ENCODE results near the gene SEC22B. TPM values are rescaled to one million over a fixed set of nuclear protein-coding genes. Genes with fewer than 3 reads are reported as not detected.
"Not testable (repeated sequence)": the region's sequence is repeated elsewhere in the genome, so short reads cannot be mapped to it uniquely, and the experiment has no call there.

SEC22B gene
- total RNA-seq, 1 donor, result 95.2 TPM

DNA sequence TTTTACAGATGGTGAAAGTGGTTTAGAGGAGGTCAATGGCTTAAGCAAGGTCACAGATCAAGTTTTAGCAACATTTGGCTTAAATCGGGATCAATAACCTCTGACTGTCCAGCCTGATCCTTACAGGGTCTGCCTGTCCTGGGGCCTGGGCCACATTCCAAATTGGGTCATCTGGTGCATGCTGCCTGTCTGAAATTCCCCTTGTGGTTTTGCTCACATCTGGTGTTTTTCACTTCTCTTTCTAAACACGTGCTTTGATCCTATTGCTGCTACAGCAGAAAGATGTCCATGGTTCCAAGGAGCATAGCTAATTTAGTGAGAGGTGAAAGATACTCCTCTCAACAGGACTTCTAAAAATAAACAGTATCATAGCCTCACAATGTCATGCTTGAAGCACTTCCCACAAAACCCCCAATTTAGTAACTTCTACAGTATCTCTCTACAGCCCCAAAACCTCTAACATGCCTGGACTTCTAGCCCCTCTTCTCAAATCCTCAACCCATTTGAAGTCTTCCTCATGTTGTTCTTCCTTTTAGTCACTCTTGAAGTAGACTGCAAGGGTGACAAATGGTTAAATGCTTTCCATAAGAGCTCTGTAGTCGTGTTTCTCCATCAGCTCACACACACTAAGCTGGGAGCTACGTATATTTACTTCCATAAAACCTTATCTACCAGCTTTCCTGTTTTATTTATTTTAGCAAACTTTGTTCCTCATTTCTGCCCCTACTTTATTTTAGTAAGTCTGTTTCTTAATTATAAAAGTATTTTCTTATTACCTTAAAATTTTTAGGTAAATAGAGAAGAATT lies 58.7 kb downstream of the SEC22B start:
- H3K9me3 ChIP-seq (ENCODE audit: low read depth, low read length); H3K79me2 ChIP-seq (ENCODE audit: insufficient read depth, low read length); H3K4me2 ChIP-seq (ENCODE audit: insufficient read depth, low read length); H3K4me3 ChIP-seq (ENCODE audit: insufficient read depth, low read length); H3K4me1 ChIP-seq (ENCODE audit: insufficient read depth, low read length); DNase-seq (ENCODE audit: insufficient read length, low spot score, missing footprints); H3K36me3 ChIP-seq (ENCODE audit: insufficient read depth, low read length); H3K27me3 ChIP-seq (ENCODE audit: insufficient read depth, low read length); H4K20me1 ChIP-seq (ENCODE audit: insufficient read depth, low read length); H2AFZ ChIP-seq (ENCODE audit: low read length): not testable (repeated sequence)
- peak overlapping the region; percentile 67 for H3K27ac ChIP-seq (ENCODE audit: low read depth, low read length)

DNA sequence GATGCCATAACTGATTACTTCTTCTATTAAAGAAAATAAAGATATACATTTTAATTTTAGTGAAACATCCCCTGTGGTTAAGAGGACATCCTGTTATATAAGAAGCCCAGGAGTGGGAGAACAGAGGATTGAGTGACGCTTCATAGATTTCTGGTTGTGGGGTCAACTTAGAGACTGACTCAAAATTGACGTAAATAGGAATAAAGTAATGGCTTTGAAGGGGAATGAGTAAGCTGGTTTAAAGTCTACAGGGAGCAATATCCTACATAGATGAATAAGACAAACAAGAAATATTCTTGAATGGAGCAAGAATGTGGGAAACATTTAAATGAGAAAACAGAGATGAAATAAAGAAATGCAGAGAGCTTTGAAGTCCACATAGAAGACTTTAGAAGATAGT lies 60.2 kb downstream of the SEC22B start:
- not testable (repeated sequence) for H3K79me2 ChIP-seq (ENCODE audit: insufficient read depth, low read length); H3K4me3 ChIP-seq (ENCODE audit: insufficient read depth, low read length); H3K4me1 ChIP-seq (ENCODE audit: insufficient read depth, low read length); H3K9me3 ChIP-seq (ENCODE audit: low read depth, low read length); H3K27me3 ChIP-seq (ENCODE audit: insufficient read depth, low read length); H3K36me3 ChIP-seq (ENCODE audit: insufficient read depth, low read length); DNase-seq (ENCODE audit: insufficient read length, low spot score, missing footprints); H3K4me2 ChIP-seq (ENCODE audit: insufficient read depth, low read length); H4K20me1 ChIP-seq (ENCODE audit: insufficient read depth, low read length); H2AFZ ChIP-seq (ENCODE audit: low read length)
- H3K27ac ChIP-seq (ENCODE audit: low read depth, low read length), result peak overlapping the region; percentile 84

DNA sequence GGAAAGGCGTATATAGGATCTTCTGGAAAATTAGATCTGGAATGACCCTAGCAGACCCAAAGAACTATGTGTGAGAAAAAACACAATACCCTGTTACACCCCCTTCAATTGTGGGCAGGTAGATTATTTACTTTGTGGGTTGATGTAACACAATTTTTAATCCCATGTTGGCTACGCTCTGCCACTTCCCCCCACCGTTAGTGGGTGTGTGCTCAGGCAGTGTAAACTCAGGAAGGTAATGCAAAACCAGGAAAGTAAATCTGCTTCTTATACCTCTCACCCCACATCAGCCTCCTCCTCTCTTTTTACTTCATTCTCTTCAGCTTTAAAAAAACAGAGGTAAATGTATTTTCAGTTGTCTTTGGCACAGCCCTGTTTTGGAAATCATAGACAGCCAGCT lies 63.2 kb downstream of the SEC22B start:
- H3K9me3 ChIP-seq (ENCODE audit: low read depth, low read length); H3K36me3 ChIP-seq (ENCODE audit: insufficient read depth, low read length); H3K79me2 ChIP-seq (ENCODE audit: insufficient read depth, low read length); H3K4me2 ChIP-seq (ENCODE audit: insufficient read depth, low read length); DNase-seq (ENCODE audit: insufficient read length, low spot score, missing footprints); H3K4me1 ChIP-seq (ENCODE audit: insufficient read depth, low read length); H4K20me1 ChIP-seq (ENCODE audit: insufficient read depth, low read length); H2AFZ ChIP-seq (ENCODE audit: low read length); H3K27ac ChIP-seq (ENCODE audit: low read depth, low read length); H3K4me3 ChIP-seq (ENCODE audit: insufficient read depth, low read length); H3K27me3 ChIP-seq (ENCODE audit: insufficient read depth, low read length): not testable (repeated sequence)

DNA sequence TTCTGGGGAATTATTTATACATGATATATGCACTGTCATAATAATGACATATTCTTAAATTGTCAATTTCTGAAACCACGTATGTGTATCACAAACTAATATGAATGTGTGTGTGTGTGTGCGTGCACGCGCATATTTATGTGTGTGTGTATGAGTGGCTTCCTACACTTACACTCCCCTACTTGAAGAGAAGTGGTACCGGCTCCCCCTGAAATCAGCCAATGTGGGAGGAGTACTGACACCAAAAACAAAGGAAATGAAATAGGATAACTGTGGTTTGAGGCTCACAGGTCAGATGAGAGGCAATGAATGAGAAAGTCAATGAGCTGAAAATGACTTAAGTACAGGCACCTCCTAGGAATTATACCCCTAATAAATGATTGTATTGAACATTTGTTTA lies 64.1 kb downstream of the SEC22B start:
- not testable (repeated sequence) for H3K4me1 ChIP-seq (ENCODE audit: insufficient read depth, low read length); H3K27ac ChIP-seq (ENCODE audit: low read depth, low read length); H4K20me1 ChIP-seq (ENCODE audit: insufficient read depth, low read length); H3K79me2 ChIP-seq (ENCODE audit: insufficient read depth, low read length); H3K4me3 ChIP-seq (ENCODE audit: insufficient read depth, low read length); H3K36me3 ChIP-seq (ENCODE audit: insufficient read depth, low read length); H3K9me3 ChIP-seq (ENCODE audit: low read depth, low read length); H3K27me3 ChIP-seq (ENCODE audit: insufficient read depth, low read length); DNase-seq (ENCODE audit: insufficient read length, low spot score, missing footprints); H3K4me2 ChIP-seq (ENCODE audit: insufficient read depth, low read length); H2AFZ ChIP-seq (ENCODE audit: low read length)

DNA sequence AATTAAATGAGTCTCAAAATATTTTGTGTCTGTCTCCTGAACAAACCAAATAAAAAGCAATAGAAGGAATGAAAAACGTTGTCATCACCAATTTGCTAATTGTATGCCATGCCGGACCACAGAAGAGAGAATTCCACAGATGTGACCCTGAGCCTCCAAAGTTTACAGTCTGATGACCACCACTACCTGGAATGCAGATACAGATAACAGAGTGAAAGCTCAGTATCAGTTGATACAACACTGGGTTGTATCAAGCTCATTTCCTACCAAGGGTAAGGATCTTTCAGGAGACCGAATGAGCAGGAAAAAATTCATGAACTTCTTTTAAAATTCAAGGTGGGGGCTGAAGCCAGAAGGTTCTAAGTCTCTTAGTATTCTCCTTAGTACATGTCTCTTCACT lies 64.5 kb downstream of the SEC22B start:
- H3K36me3 ChIP-seq (ENCODE audit: insufficient read depth, low read length); H3K27me3 ChIP-seq (ENCODE audit: insufficient read depth, low read length); H3K4me1 ChIP-seq (ENCODE audit: insufficient read depth, low read length); H3K27ac ChIP-seq (ENCODE audit: low read depth, low read length); H4K20me1 ChIP-seq (ENCODE audit: insufficient read depth, low read length); DNase-seq (ENCODE audit: insufficient read length, low spot score, missing footprints); H2AFZ ChIP-seq (ENCODE audit: low read length); H3K4me2 ChIP-seq (ENCODE audit: insufficient read depth, low read length); H3K79me2 ChIP-seq (ENCODE audit: insufficient read depth, low read length); H3K4me3 ChIP-seq (ENCODE audit: insufficient read depth, low read length); H3K9me3 ChIP-seq (ENCODE audit: low read depth, low read length): not testable (repeated sequence)

DNA sequence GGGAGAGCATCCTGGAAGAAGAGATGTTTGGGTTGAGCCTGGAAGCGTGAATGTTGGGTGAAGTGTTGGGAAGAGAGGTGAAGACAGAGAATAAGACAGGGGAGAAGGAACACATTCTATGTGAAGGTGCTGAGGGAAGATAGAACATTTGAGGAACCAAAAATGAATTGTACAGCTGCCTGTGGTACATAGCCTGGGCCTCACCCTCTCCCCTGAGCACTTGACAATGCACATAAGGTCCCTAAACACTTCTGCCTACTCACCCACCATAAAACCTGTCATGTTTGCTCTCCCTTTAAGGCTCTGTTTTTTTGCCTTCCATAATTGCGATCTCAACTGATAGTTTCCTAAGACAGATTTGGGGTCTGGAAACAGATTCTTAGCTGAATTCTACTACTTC lies 65.3 kb downstream of the SEC22B start:
- DNase-seq (ENCODE audit: insufficient read length, low spot score, missing footprints); H3K27ac ChIP-seq (ENCODE audit: low read depth, low read length); H3K4me3 ChIP-seq (ENCODE audit: insufficient read depth, low read length); H3K79me2 ChIP-seq (ENCODE audit: insufficient read depth, low read length); H4K20me1 ChIP-seq (ENCODE audit: insufficient read depth, low read length); H3K4me1 ChIP-seq (ENCODE audit: insufficient read depth, low read length); H2AFZ ChIP-seq (ENCODE audit: low read length); H3K36me3 ChIP-seq (ENCODE audit: insufficient read depth, low read length); H3K9me3 ChIP-seq (ENCODE audit: low read depth, low read length); H3K4me2 ChIP-seq (ENCODE audit: insufficient read depth, low read length); H3K27me3 ChIP-seq (ENCODE audit: insufficient read depth, low read length): not testable (repeated sequence)

DNA sequence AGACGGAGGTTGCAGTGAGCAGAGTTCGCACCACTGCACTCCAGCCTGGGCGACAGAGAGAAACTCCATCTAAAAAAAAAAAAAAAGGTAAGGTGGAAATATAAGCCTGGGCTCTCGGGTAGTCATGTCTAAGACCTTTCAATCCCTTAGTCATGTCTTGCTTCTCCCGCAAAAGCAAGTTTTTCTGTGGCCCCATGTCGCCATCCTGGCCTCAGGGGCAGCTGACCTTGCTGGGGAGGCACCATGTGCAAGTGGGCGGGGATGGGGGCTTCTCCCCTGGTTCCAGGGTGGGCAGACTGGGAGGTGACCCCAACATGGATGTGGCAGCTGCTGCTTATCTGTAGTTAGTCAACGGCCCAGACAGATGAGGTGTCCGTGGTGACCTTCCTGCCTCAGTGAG lies 66.7 kb downstream of the SEC22B start:
- H3K27ac ChIP-seq (ENCODE audit: low read depth, low read length); H2AFZ ChIP-seq (ENCODE audit: low read length); H4K20me1 ChIP-seq (ENCODE audit: insufficient read depth, low read length); H3K4me3 ChIP-seq (ENCODE audit: insufficient read depth, low read length); H3K4me2 ChIP-seq (ENCODE audit: insufficient read depth, low read length); H3K79me2 ChIP-seq (ENCODE audit: insufficient read depth, low read length); H3K27me3 ChIP-seq (ENCODE audit: insufficient read depth, low read length); DNase-seq (ENCODE audit: insufficient read length, low spot score, missing footprints); H3K4me1 ChIP-seq (ENCODE audit: insufficient read depth, low read length); H3K36me3 ChIP-seq (ENCODE audit: insufficient read depth, low read length); H3K9me3 ChIP-seq (ENCODE audit: low read depth, low read length): not testable (repeated sequence)

DNA sequence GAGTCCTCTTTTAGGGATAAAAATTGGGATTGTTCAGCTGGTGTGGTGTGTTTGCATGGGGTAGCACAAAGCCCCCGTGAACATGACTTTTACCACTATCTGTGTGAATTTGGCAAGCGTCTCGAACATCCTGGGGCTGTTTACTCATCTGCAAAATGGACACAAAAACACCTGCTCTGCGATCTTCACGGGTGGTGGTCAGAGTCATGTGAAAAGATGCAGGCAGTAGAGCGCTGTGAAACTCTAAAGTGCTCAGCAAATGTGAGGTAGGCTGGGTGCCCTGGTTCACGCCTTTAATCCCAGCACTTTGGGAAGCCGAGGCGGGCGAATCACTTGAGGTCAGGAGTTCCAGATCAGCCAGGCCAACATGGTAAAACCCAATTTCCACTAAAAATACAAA lies 67.1 kb downstream of the SEC22B start:
- H3K4me2 ChIP-seq (ENCODE audit: insufficient read depth, low read length); DNase-seq (ENCODE audit: insufficient read length, low spot score, missing footprints); H3K4me1 ChIP-seq (ENCODE audit: insufficient read depth, low read length): not testable (repeated sequence)

DNA sequence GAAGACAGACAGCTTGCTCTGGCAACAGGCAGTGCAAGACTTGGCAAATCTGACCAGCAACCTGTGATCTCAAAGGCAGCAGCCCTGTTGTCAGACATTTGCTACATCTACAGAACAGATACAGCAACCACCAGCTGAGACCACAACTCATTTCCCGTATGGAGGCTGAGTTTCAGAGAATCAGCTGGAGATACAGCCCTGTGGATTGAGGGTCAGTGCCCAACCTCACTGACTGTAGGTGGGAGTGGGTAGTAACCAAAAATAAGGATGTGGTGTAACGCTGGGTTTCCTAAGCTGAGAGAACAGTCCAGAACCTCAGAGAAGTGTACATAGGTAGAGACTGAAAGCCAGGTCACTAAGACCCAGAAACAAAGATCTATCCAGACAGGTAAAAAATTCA lies 71.0 kb downstream of the SEC22B start:
- not testable (repeated sequence) for H3K9me3 ChIP-seq (ENCODE audit: low read depth, low read length); H3K27ac ChIP-seq (ENCODE audit: low read depth, low read length); H2AFZ ChIP-seq (ENCODE audit: low read length); DNase-seq (ENCODE audit: insufficient read length, low spot score, missing footprints); H3K4me3 ChIP-seq (ENCODE audit: insufficient read depth, low read length); H3K27me3 ChIP-seq (ENCODE audit: insufficient read depth, low read length); H3K36me3 ChIP-seq (ENCODE audit: insufficient read depth, low read length); H3K4me1 ChIP-seq (ENCODE audit: insufficient read depth, low read length); H3K4me2 ChIP-seq (ENCODE audit: insufficient read depth, low read length); H4K20me1 ChIP-seq (ENCODE audit: insufficient read depth, low read length); H3K79me2 ChIP-seq (ENCODE audit: insufficient read depth, low read length)

More for the DNA sequence above, 67.1 kb downstream of the SEC22B start:
- H3K4me3 ChIP-seq (ENCODE audit: insufficient read depth, low read length); H3K36me3 ChIP-seq (ENCODE audit: insufficient read depth, low read length); H3K27me3 ChIP-seq (ENCODE audit: insufficient read depth, low read length); H4K20me1 ChIP-seq (ENCODE audit: insufficient read depth, low read length); H2AFZ ChIP-seq (ENCODE audit: low read length); H3K27ac ChIP-seq (ENCODE audit: low read depth, low read length); H3K9me3 ChIP-seq (ENCODE audit: low read depth, low read length); H3K79me2 ChIP-seq (ENCODE audit: insufficient read depth, low read length): not testable (repeated sequence)

Data from osteoblast (primary cell).